Activated CD8-positive, alpha-beta memory T cell treated with anti-CD3 and anti-CD28 coated beads, Interleukin-2, amount 50 U/mL, for 1 hour (primary cell): ENCODE measurements around the gene MEGF10.
"Not testable (repeated sequence)": the region's sequence is repeated elsewhere in the genome, so short reads cannot be mapped to it uniquely, and the experiment has no call there.

Experiments
- DNase-seq: peaks from one replicate; pipeline ENCODE4 v3.0.0-alpha.2; 2020; ENCODE audit errors: extremely low read depth

The MEGF10 gene

GRCh38 chr5:127290019-127290945 lies at the start of gene MEGF10:
Gene MEGF10, plus strand, starts transcription at chr5:127290796. Its CDS starts 40,513 bp downstream, at chr5:127331309.
- DNase-seq, result no peak

GRCh38 chr5:127243011-127243410 lies 47.6 kb upstream of the MEGF10 start:
- no peak for DNase-seq

- DNase-seq, result no peak
Measured at GRCh38 chr5:127254729-127255284, 35.8 kb upstream of the MEGF10 start.

- no peak for DNase-seq
Measured at GRCh38 chr5:127256886-127257597, 33.6 kb upstream of the MEGF10 start.

GRCh38 chr5:127260686-127261085 lies 29.9 kb upstream of the MEGF10 start:
- DNase-seq, result no peak

- DNase-seq, result not testable (repeated sequence)
Measured at GRCh38 chr5:127265473-127265872, 25.1 kb upstream of the MEGF10 start.

- not testable (repeated sequence) for DNase-seq
Measured at GRCh38 chr5:127268342-127268741, 22.3 kb upstream of the MEGF10 start.

GRCh38 chr5:127270713-127271112 lies 19.9 kb upstream of the MEGF10 start:
- not testable (repeated sequence) for DNase-seq

GRCh38 chr5:127275641-127276193 lies 14.9 kb upstream of the MEGF10 start:
- DNase-seq, result no peak

GRCh38 chr5:127280491-127281220 lies 9.9 kb upstream of the MEGF10 start:
- no peak for DNase-seq

- DNase-seq, result no peak
Measured at GRCh38 chr5:127281609-127282008, 9.0 kb upstream of the MEGF10 start.

GRCh38 chr5:127288676-127289075 lies 1.9 kb upstream of the MEGF10 start:
- no peak for DNase-seq

- no peak for DNase-seq
Measured at GRCh38 chr5:127290946-127291693, 524 bp downstream of the MEGF10 start.

- no peak for DNase-seq
Measured at GRCh38 chr5:127292030-127292735, 1.6 kb downstream of the MEGF10 start.

GRCh38 chr5:127293373-127293772 lies 2.8 kb downstream of the MEGF10 start:
- no peak for DNase-seq

- DNase-seq, result no peak
Measured at GRCh38 chr5:127294829-127295228, 4.2 kb downstream of the MEGF10 start.

GRCh38 chr5:127295454-127295853 lies 4.9 kb downstream of the MEGF10 start:
- no peak for DNase-seq

GRCh38 chr5:127296321-127296720 lies 5.7 kb downstream of the MEGF10 start:
- DNase-seq, result no peak

GRCh38 chr5:127296894-127297293 lies 6.3 kb downstream of the MEGF10 start:
- not testable (repeated sequence) for DNase-seq
